Body of pancreas (tissue), 4 donors: ENCODE measurements around the gene UGT1A6. TPM values are rescaled to one million over a fixed set of nuclear protein-coding genes. Genes with fewer than 3 reads are reported as not detected.

Source experiments
- ATAC-seq: fragments of 150-250 bp; one replicate; pipeline ENCODE4 v1.9.1; 2016
- DNase-seq, 4 donors: peaks; one replicate each; pipeline ENCODE4 v3.0.0-alpha.2; 2019
- H3K27ac ChIP-seq, 4 donors: fragments of 200-600 bp; sonication (generic); 1 replicate in 3 of 4; 2 replicates in 1 of 4; pipeline versions ENCODE4 v1.5.1 to v1.6.1; 2016 to 2019; ENCODE audit warnings: mild to moderate bottlenecking in 1 of 4, mixed read lengths in 1 of 4, moderate library complexity in 1 of 4
- H3K27me3 ChIP-seq, 2 donors: fragments of 200-600 bp; sonication (generic); one replicate each; pipeline ENCODE4 v1.6.0; 2016; ENCODE audit warnings: mild to moderate bottlenecking in 1 of 2
- H3K36me3 ChIP-seq, 2 donors: fragments of 200-600 bp; sonication (generic); replicated peaks in 1 of 2; 2 replicates each; pipeline ENCODE4 v1.5.1; 2016; ENCODE audit warnings: low read depth in 2 of 2; ENCODE audit not compliant: insufficient read depth in 1 of 2
- H3K4me1 ChIP-seq: fragments of 200-600 bp; sonication (generic); one replicate; pipeline ENCODE4 v1.6.0; 2016
- H3K4me3 ChIP-seq, 2 donors: fragments of 200-600 bp; sonication (generic); 1 replicate in 1 of 2; 2 replicates in 1 of 2; pipeline ENCODE4 v1.5.1; 2016 to 2019
- H3K9me3 ChIP-seq, 3 donors: fragments of 200-600 bp; sonication (generic); 1 replicate in 2 of 3; 2 replicates in 1 of 3; pipeline ENCODE4 v1.5.1; 2016
- CTCF ChIP-seq, 7 experiments: fragments of 450-650 bp in 4 of 7; fragments of 200-600 bp in 3 of 7; sonication (generic) in 3 of 7; IDR thresholded peaks; one replicate each; pipeline ENCODE4 v1.5.1; 2016 to 2019; ENCODE audit warnings: antibody characterized with exemption in 7 of 7
- POLR2A ChIP-seq, 3 donors: fragments of 450-650 bp; IDR thresholded peaks; one replicate each; pipeline ENCODE4 v1.6.1; 2016; ENCODE audit warnings: antibody characterized with exemption in 3 of 3, mild to moderate bottlenecking in 2 of 3
- WGBS, 2 donors: methylation state at CpG; one replicate each; pipeline ENCODE4 v1.1.5; 2017; 5-methylcytosine and 5-hydroxymethylcytosine counted together
- intact Hi-C: fragments of 100-400 bp; cut with DNase I; formaldehyde crosslinking; loops from one replicate; pipeline ENCODE4 v1.15.1; 2023
- total RNA-seq, 2 donors: library from RNA; depleted of rRNA; stranded (reverse); fragments of >200 nt; gene quantifications; one replicate each; pipeline ENCODE4 v1.1.0, GENCODE V29; 2016

UGT1A6 gene
- total RNA-seq, 2 donors from 2014 or later, result 0.33 TPM; not detected in 1

- Histone ChIP-seq H3K4me3 (no peak overlapping the region), H3K36me3 (no peaks in the 10 kb centered on the region), H3K9me3 (no peaks in the 10 kb centered on the region), H3K27me3 (no peaks in the 10 kb centered on the region), H3K27ac (no peak overlapping the region), H3K4me1 (no peaks in the 10 kb centered on the region)
- 84 to 89% methylated on average over 6 to 8 of the region's 8 CpGs for WGBS, 2 donors
- intact Hi-C loops, result no loop called here
- no peak for ATAC-seq
- DNase-seq, result no peak
- TF ChIP-seq CTCF (IDR thresholded peaks at IDR 0.05) (no peak), POLR2A (IDR thresholded peaks at IDR 0.05) (no peak)
Observed at GRCh38 chr2:233821709-233822100, 129.0 kb downstream of the UGT1A6 start.

- TF ChIP-seq POLR2A (IDR thresholded peaks at IDR 0.05) (no peak), CTCF (IDR thresholded peaks at IDR 0.05) (no peak)
- intact Hi-C loops, result no loop called here
Observed at GRCh38 chr2:233822101-233822771, 129.5 kb downstream of the UGT1A6 start.

More at GRCh38 chr2:233822101-233822771, 129.5 kb downstream of the UGT1A6 start:
- DNase-seq, result no peak
- no peak for ATAC-seq
- no peaks in the 10 kb centered on the region for H3K36me3 ChIP-seq
- H3K4me3 ChIP-seq, result no peak overlapping the region
- no peaks in the 10 kb centered on the region for H3K9me3 ChIP-seq
- H3K4me1 ChIP-seq, result no peaks in the 10 kb centered on the region
- no peaks in the 10 kb centered on the region for H3K27me3 ChIP-seq
- H3K27ac ChIP-seq, result no peak overlapping the region
- WGBS, 2 donors, result 82 to 84% methylated on average over 7 to 21 of the region's 21 CpGs

Other genes starting within 250 kb of the UGT1A6 start
- 10 to 100 TPM; 34.9 to 38.9 TPM for gene USP40, start 126.1 kb upstream of the UGT1A6 start, total RNA-seq
- not detected for gene UGT1A8, start 75.3 kb upstream of the UGT1A6 start, total RNA-seq
- under 1 TPM; 0.52 to 0.99 TPM for gene UGT1A10, start 56.4 kb upstream of the UGT1A6 start, total RNA-seq
- gene UGT1A9, start 21.0 kb upstream of the UGT1A6 start, total RNA-seq, result not detected
- not detected for gene UGT1A7, start 11.0 kb upstream of the UGT1A6 start, total RNA-seq
- gene UGT1A5, start 20.0 kb downstream of the UGT1A6 start, total RNA-seq, result not detected
- 1 to 10 TPM in 1 of 2 donors, not detected in 1; 3.3 TPM for gene UGT1A4, start 25.8 kb downstream of the UGT1A6 start, total RNA-seq
- not detected for gene UGT1A3, start 36.2 kb downstream of the UGT1A6 start, total RNA-seq
- gene UGT1A1, start 67.4 kb downstream of the UGT1A6 start, total RNA-seq, result not detected
- gene MROH2A, start 85.4 kb downstream of the UGT1A6 start, total RNA-seq, result not detected
- gene HJURP, start 161.6 kb downstream of the UGT1A6 start, total RNA-seq, result 1 to 10 TPM in 1 of 2 donors, not detected in 1; 3.6 TPM
- under 1 TPM in 1 of 2 donors, not detected in 1; 0.78 TPM for gene TRPM8, start 224.5 kb downstream of the UGT1A6 start, total RNA-seq